ENCODE results near the gene HNRNPL.

HNRNPL gene

GRCh38 chr19:38839816-38840582, 9.8 kb downstream of the HNRNPL start:
- TF ChIP-seq CTCF (IDR thresholded peaks at IDR 0.05; ENCODE audit: low read depth, low read length, poor library complexity, severe bottlenecking) (no peak), EZH2phosphoT487 (IDR thresholded peaks at IDR 0.05; ENCODE audit: borderline replicate concordance, low read length) (no peak)
- Histone ChIP-seq H3K36me3 (ENCODE audit: control insufficient read depth, low read length) (peaks cover 96% of the 10 kb centered on the region), H3F3A (ENCODE audit: control insufficient read depth, insufficient read depth) (peaks cover 58% of the 10 kb centered on the region), H3K27ac (ENCODE audit: low read depth, low read length) (no peak overlapping the region), H4K20me1 (ENCODE audit: control insufficient read depth, insufficient read depth, low read depth, low read length) (peaks cover 12% of the 10 kb centered on the region), H3K4me3 (ENCODE audit: low read length) (no peak overlapping the region), H3K4me1 (ENCODE audit: control insufficient read depth, low read length) (peaks cover 20% of the 10 kb centered on the region), H3K9me2 (replicated peaks; ENCODE audit: control insufficient read depth, low read length) (no peaks in the 10 kb centered on the region), H3K79me2 (ENCODE audit: control insufficient read depth, low read length) (peaks cover 43% of the 10 kb centered on the region), H3K27me3 (ENCODE audit: control insufficient read depth, low read length) (no peaks in the 10 kb centered on the region), H3K4me2 (ENCODE audit: low read length) (no peak overlapping the region), H3K9me3 (ENCODE audit: control insufficient read depth, insufficient read depth, low read length) (no peaks in the 10 kb centered on the region)

- peaks cover 12% of the 10 kb centered on the region for H4K20me1 ChIP-seq (ENCODE audit: control insufficient read depth, insufficient read depth, low read depth, low read length)
- H3K4me1 ChIP-seq (ENCODE audit: control insufficient read depth, low read length), result peaks cover 16% of the 10 kb centered on the region
- no peak overlapping the region for H3K4me2 ChIP-seq (ENCODE audit: low read length)
- H3K36me3 ChIP-seq (ENCODE audit: control insufficient read depth, low read length), result peaks cover 88% of the 10 kb centered on the region
- no peaks in the 10 kb centered on the region for H3K9me3 ChIP-seq (ENCODE audit: control insufficient read depth, insufficient read depth, low read length)
- TF ChIP-seq CTCF (IDR thresholded peaks at IDR 0.05; ENCODE audit: low read depth, low read length, poor library complexity, severe bottlenecking), result no peak
- TF ChIP-seq EZH2phosphoT487 (IDR thresholded peaks at IDR 0.05; ENCODE audit: borderline replicate concordance, low read length), result no peak
- H3F3A ChIP-seq (ENCODE audit: control insufficient read depth, insufficient read depth), result peaks cover 62% of the 10 kb centered on the region
- H3K4me3 ChIP-seq (ENCODE audit: low read length), result no peak overlapping the region
- no peaks in the 10 kb centered on the region for H3K9me2 ChIP-seq (replicated peaks; ENCODE audit: control insufficient read depth, low read length)
- no peak overlapping the region for H3K27ac ChIP-seq (ENCODE audit: low read depth, low read length)
- peaks cover 35% of the 10 kb centered on the region for H3K79me2 ChIP-seq (ENCODE audit: control insufficient read depth, low read length)
- H3K27me3 ChIP-seq (ENCODE audit: control insufficient read depth, low read length), result no peaks in the 10 kb centered on the region
Observed at GRCh38 chr19:38838986-38839761, 10.6 kb downstream of the HNRNPL start.

- Histone ChIP-seq H3K4me1 (ENCODE audit: control insufficient read depth, low read length) (peaks cover 14% of the 10 kb centered on the region), H3K27ac (ENCODE audit: low read depth, low read length) (no peak overlapping the region), H4K20me1 (ENCODE audit: control insufficient read depth, insufficient read depth, low read depth, low read length) (peaks cover 8% of the 10 kb centered on the region; the same call in 1 of the 2 replicates), H3K27me3 (ENCODE audit: control insufficient read depth, low read length) (no peaks in the 10 kb centered on the region), H3F3A (ENCODE audit: control insufficient read depth, insufficient read depth) (peaks cover 65% of the 10 kb centered on the region), H3K79me2 (ENCODE audit: control insufficient read depth, low read length) (peaks cover 27% of the 10 kb centered on the region), H3K36me3 (ENCODE audit: control insufficient read depth, low read length) (peaks cover 80% of the 10 kb centered on the region), H3K4me3 (ENCODE audit: low read length) (no peak overlapping the region), H3K9me2 (replicated peaks; ENCODE audit: control insufficient read depth, low read length) (no peaks in the 10 kb centered on the region), H3K4me2 (ENCODE audit: low read length) (no peak overlapping the region), H3K9me3 (ENCODE audit: control insufficient read depth, insufficient read depth, low read length) (no peaks in the 10 kb centered on the region)
- no peak for TF ChIP-seq EZH2phosphoT487 (IDR thresholded peaks at IDR 0.05; ENCODE audit: borderline replicate concordance, low read length)
Observed at GRCh38 chr19:38838208-38838985, 11.4 kb downstream of the HNRNPL start.
